Mammary epithelial cell (primary cell): Measurements from ENCODE around the gene TLR6.

ENCODE experiments used
- CTCF ChIP-seq, 2 donors: IDR thresholded peaks in 1 of 2; conservative IDR thresholded peaks in 1 of 2; 2 replicates each; pipeline ENCODE4 v1.5.1; 2011 to 2012; ENCODE audit warnings: inconsistent platforms in 2 of 2, low read length in 2 of 2, mild to moderate bottlenecking in 2 of 2, control low read depth in 1 of 2, low read depth in 1 of 2; ENCODE audit not compliant: insufficient read depth in 1 of 2; ENCODE audit errors: extremely low read depth in 1 of 2
- EZH2 ChIP-seq: IDR thresholded peaks from 2 replicates; pipeline ENCODE4 v1.6.1; 2012; ENCODE audit warnings: low read length, inconsistent platforms, borderline replicate concordance

- TF ChIP-seq CTCF (conservative IDR thresholded peaks at IDR 0.05 in 1 of 2, IDR thresholded peaks at IDR 0.05 in 1 of 2; ENCODE audit: extremely low read depth in 1 of 2, insufficient read depth in 1 of 2, low read depth in 1 of 2, low read length in 2 of 2) (no peak), EZH2 (no peak)
Measured at GRCh38 chr4:38876636-38877035, 20.0 kb upstream of the TLR6 start.
